Testis (tissue), 2 donors: ENCODE results near the gene NUP133.

Experiments
- POLR2A ChIP-seq: fragments of 450-650 bp; IDR thresholded peaks from one replicate; pipeline ENCODE4 v1.6.1; 2017; ENCODE audit warnings: antibody characterized with exemption, mild to moderate bottlenecking, moderate library complexity
- TF ChIP-seq, protein P1 (sequence below), 3 experiments: fragments of 450-650 bp in 2 of 3; fragments of 200-600 bp in 1 of 3; sonication (generic) in 1 of 3; IDR thresholded peaks; one replicate each; pipeline ENCODE4 v1.5.1; 2016 to 2019; ENCODE audit warnings: antibody characterized with exemption in 3 of 3, mild to moderate bottlenecking in 2 of 3, moderate library complexity in 1 of 3

DNA sequence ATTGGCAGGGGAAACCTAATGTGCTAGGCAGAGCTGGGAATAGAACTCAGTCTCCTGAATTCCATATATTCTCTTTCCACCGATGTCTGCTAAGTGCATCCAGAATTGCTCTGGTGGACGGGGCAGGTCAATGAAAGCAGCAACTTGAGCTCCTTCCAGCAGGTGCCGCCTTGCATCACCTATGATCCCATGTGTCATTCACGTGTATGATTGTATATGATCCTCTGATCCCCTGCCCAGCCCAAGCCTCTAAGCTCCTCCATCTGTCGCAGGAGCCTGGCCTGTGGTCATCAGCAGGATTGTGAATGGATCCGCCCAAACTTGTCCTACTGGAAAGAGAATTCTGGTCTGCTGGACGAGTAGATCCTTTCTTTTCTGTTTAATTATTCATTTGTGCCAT lies 87.4 kb downstream of the NUP133 start:
- TF ChIP-seq, protein P1, sequence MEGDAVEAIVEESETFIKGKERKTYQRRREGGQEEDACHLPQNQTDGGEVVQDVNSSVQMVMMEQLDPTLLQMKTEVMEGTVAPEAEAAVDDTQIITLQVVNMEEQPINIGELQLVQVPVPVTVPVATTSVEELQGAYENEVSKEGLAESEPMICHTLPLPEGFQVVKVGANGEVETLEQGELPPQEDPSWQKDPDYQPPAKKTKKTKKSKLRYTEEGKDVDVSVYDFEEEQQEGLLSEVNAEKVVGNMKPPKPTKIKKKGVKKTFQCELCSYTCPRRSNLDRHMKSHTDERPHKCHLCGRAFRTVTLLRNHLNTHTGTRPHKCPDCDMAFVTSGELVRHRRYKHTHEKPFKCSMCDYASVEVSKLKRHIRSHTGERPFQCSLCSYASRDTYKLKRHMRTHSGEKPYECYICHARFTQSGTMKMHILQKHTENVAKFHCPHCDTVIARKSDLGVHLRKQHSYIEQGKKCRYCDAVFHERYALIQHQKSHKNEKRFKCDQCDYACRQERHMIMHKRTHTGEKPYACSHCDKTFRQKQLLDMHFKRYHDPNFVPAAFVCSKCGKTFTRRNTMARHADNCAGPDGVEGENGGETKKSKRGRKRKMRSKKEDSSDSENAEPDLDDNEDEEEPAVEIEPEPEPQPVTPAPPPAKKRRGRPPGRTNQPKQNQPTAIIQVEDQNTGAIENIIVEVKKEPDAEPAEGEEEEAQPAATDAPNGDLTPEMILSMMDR (IDR thresholded peaks at IDR 0.05): no peak
- no peak for TF ChIP-seq POLR2A
